ENCODE data around the gene DCAF6.

The DCAF6 gene

GRCh38 chr1:167983797-167984420 lies 47.4 kb downstream of the DCAF6 start:
- Histone ChIP-seq H3K27me3 (ENCODE audit: insufficient read depth, low read length) (no peaks in the 10 kb centered on the region), H3K79me2 (ENCODE audit: insufficient read depth, low read length) (no peaks in the 10 kb centered on the region), H2AFZ (ENCODE audit: low read length) (no peak overlapping the region), H3K9me2 (ENCODE audit: low read depth, low read length) (no peaks in the 10 kb centered on the region), H3K4me2 (ENCODE audit: low read length) (no peak overlapping the region), H3K9ac (ENCODE audit: low read length) (no peak overlapping the region), H3K27ac (ENCODE audit: low read depth, low read length, poor library complexity, severe bottlenecking) (no peak overlapping the region), H3K36me3 (ENCODE audit: insufficient read depth, low read length) (peaks cover 64% of the 10 kb centered on the region), H3F3A (ENCODE audit: insufficient read depth, low read length) (no peaks in the 10 kb centered on the region), H3K4me3 (ENCODE audit: low read depth, low read length, poor library complexity, severe bottlenecking) (no peak overlapping the region), H3K4me1 (ENCODE audit: insufficient read depth, low read length, severe bottlenecking) (no peaks in the 10 kb centered on the region), H3K9me3 (ENCODE audit: low read length) (peaks cover 9% of the 10 kb centered on the region), H4K20me1 (ENCODE audit: insufficient read depth, low read length) (no peaks in the 10 kb centered on the region)
- TF ChIP-seq EZH2 (IDR thresholded peaks at IDR 0.05; ENCODE audit: borderline replicate concordance, low read length) = no peak
- no peak for TF ChIP-seq CTCF (IDR thresholded peaks at IDR 0.05; ENCODE audit: low read length)

GRCh38 chr1:167984886-167985489 lies 48.5 kb downstream of the DCAF6 start:
- H3K4me2 ChIP-seq (ENCODE audit: low read length) = no peak overlapping the region
- H3F3A ChIP-seq (ENCODE audit: insufficient read depth, low read length) = no peaks in the 10 kb centered on the region
- no peak overlapping the region for H2AFZ ChIP-seq (ENCODE audit: low read length)
- H3K79me2 ChIP-seq (ENCODE audit: insufficient read depth, low read length) = no peaks in the 10 kb centered on the region
- no peaks in the 10 kb centered on the region for H3K4me1 ChIP-seq (ENCODE audit: insufficient read depth, low read length, severe bottlenecking)
- no peak for TF ChIP-seq EZH2 (IDR thresholded peaks at IDR 0.05; ENCODE audit: borderline replicate concordance, low read length)
- no peak for TF ChIP-seq CTCF (IDR thresholded peaks at IDR 0.05; ENCODE audit: low read length)
- H4K20me1 ChIP-seq (ENCODE audit: insufficient read depth, low read length) = no peaks in the 10 kb centered on the region
- H3K4me3 ChIP-seq (ENCODE audit: low read depth, low read length, poor library complexity, severe bottlenecking) = no peak overlapping the region
- H3K36me3 ChIP-seq (ENCODE audit: insufficient read depth, low read length) = peaks cover 57% of the 10 kb centered on the region
- H3K27me3 ChIP-seq (ENCODE audit: insufficient read depth, low read length) = no peaks in the 10 kb centered on the region
- peaks cover 9% of the 10 kb centered on the region for H3K9me3 ChIP-seq (ENCODE audit: low read length)
- no peak overlapping the region for H3K9ac ChIP-seq (ENCODE audit: low read length)
- H3K27ac ChIP-seq (ENCODE audit: low read depth, low read length, poor library complexity, severe bottlenecking) = no peak overlapping the region
- no peaks in the 10 kb centered on the region for H3K9me2 ChIP-seq (ENCODE audit: low read depth, low read length)

- H2AFZ ChIP-seq (ENCODE audit: low read length) = no peak overlapping the region
- no peak overlapping the region for H3K4me3 ChIP-seq (ENCODE audit: low read depth, low read length, poor library complexity, severe bottlenecking)
- no peaks in the 10 kb centered on the region for H3F3A ChIP-seq (ENCODE audit: insufficient read depth, low read length)
- H3K27ac ChIP-seq (ENCODE audit: low read depth, low read length, poor library complexity, severe bottlenecking) = no peak overlapping the region
- no peaks in the 10 kb centered on the region for H3K4me1 ChIP-seq (ENCODE audit: insufficient read depth, low read length, severe bottlenecking)
- no peak overlapping the region for H3K9ac ChIP-seq (ENCODE audit: low read length)
- no peak overlapping the region for H3K4me2 ChIP-seq (ENCODE audit: low read length)
- TF ChIP-seq EZH2 (IDR thresholded peaks at IDR 0.05; ENCODE audit: borderline replicate concordance, low read length) (no peak), CTCF (IDR thresholded peaks at IDR 0.05; ENCODE audit: low read length) (no peak)
- no peaks in the 10 kb centered on the region for H3K27me3 ChIP-seq (ENCODE audit: insufficient read depth, low read length)
- no peaks in the 10 kb centered on the region for H3K9me2 ChIP-seq (ENCODE audit: low read depth, low read length)
- no peaks in the 10 kb centered on the region for H4K20me1 ChIP-seq (ENCODE audit: insufficient read depth, low read length)
- peaks cover 43% of the 10 kb centered on the region for H3K36me3 ChIP-seq (ENCODE audit: insufficient read depth, low read length)
- peaks cover 9% of the 10 kb centered on the region for H3K9me3 ChIP-seq (ENCODE audit: low read length)
- no peaks in the 10 kb centered on the region for H3K79me2 ChIP-seq (ENCODE audit: insufficient read depth, low read length)
Observed at GRCh38 chr1:167987174-167987573, 50.7 kb downstream of the DCAF6 start.
